Memory B cell (primary cell): ENCODE data around the gene TMEM121B.

Experiments
- ATAC-seq: fragments of 150-1000 bp; cut with Tn5 transposase; 2 replicates; pipeline ENCODE4 v1.10.0; 2021; ENCODE audit warnings: low read depth, mild to moderate bottlenecking, moderate library complexity
- DNase-seq, 2 donors: peaks; one replicate each; pipeline ENCODE4 v3.0.0; 2022; ENCODE audit warnings: low spot score in 2 of 2
- H3K27ac Mint-ChIP-seq: one replicate; pipeline ENCODE4 v1.8.0; 2022; ENCODE audit warnings: mild to moderate bottlenecking, moderate library complexity, mixed read lengths
- H3K27me3 Mint-ChIP-seq: one replicate; pipeline ENCODE4 v1.8.0; 2022; ENCODE audit warnings: mixed read lengths
- H3K36me3 Mint-ChIP-seq: one replicate; pipeline ENCODE4 v1.8.0; 2022; ENCODE audit warnings: mild to moderate bottlenecking, mixed read lengths
- H3K4me1 Mint-ChIP-seq: one replicate; pipeline ENCODE4 v1.8.0; 2022; ENCODE audit warnings: mixed read lengths
- H3K4me3 Mint-ChIP-seq: one replicate; pipeline ENCODE4 v1.8.0; 2022; ENCODE audit warnings: mild to moderate bottlenecking, moderate library complexity, mixed read lengths
- H3K9me3 Mint-ChIP-seq: one replicate; pipeline ENCODE4 v1.8.0; 2022; ENCODE audit warnings: mixed read lengths

Gene TMEM121B

DNA sequence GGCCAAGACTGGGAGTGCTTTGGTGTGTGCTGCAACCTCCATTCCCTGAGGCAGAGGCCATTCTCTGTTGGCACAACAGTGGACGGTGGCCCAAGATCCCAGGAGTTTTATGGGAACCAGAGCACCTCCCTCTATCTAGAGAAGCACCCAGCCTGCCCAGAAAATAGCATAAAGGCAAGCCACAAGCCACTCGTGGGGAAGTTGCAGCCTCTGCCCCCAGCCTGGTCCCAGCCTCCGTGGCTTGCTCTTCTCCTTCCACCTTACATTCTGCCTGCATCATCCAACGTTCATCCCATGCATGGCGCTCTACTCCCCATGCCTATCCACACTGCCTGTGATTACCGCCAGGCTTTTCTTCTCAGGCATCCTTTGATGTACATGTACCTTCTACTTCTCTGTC, 20.5 kb downstream of the TMEM121B start:
- ATAC-seq, result no peak
- DNase-seq, result no peak
- H3K27me3 Mint-ChIP-seq, result no peaks in the 10 kb centered on the region
- H3K4me1 Mint-ChIP-seq, result peaks cover 15% of the 10 kb centered on the region
- no peaks in the 10 kb centered on the region for H3K9me3 Mint-ChIP-seq
- no peak overlapping the region for H3K27ac Mint-ChIP-seq
- peaks cover 37% of the 10 kb centered on the region for H3K36me3 Mint-ChIP-seq
- H3K4me3 Mint-ChIP-seq, result no peak overlapping the region

DNA sequence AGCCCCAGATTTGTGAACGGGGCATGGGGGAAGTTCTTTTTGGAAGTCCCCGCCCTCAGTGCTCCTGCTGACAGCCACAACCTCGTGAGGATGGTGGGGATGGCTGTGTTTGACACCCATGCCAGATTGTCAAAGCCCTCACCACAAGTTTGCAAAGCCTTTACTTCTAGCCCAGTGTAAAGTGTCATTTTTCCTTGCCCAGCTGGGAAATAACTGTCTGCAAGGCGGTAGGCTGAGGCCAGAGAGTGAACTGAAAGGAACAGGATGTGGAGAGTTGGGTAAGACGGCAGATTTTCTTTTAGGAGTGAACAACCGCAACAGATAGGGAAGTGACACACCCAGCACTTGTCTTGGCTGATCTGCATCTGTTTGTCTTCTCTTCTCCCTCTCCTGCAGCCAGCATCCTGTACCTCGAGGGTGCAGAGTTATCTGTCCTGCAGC, 22.8 kb downstream of the TMEM121B start:
- Mint-ChIP-seq H3K27ac (peak overlapping the region; percentile 35), H3K36me3 (peaks cover 33% of the 10 kb centered on the region), H3K9me3 (no peaks in the 10 kb centered on the region), H3K4me1 (peaks cover 17% of the 10 kb centered on the region), H3K27me3 (no peaks in the 10 kb centered on the region), H3K4me3 (no peak overlapping the region)
- peak; percentile 64 for ATAC-seq
- no peak for DNase-seq

DNA sequence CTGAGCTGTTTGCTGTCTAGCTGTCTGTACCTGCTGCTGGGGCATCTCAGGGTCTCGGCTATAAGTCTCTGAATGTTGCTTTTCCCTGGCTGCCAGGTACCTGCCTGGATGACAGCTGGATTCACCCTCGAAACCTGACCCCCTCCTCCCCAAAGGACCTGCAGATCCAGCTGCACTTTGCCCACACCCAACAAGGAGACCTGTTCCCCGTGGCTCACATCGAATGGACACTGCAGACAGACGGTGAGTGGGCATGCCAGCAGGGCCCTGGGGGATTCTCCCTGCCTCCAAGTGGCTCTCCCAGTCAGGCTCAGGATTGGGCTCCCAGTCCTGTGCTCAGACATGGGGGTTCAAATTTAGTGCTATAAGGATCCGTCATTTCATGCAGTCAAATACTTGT, 23.5 kb downstream of the TMEM121B start:
- Mint-ChIP-seq H3K27ac (peak overlapping the region; percentile 35), H3K4me1 (peaks cover 16% of the 10 kb centered on the region), H3K27me3 (no peaks in the 10 kb centered on the region), H3K9me3 (no peaks in the 10 kb centered on the region), H3K36me3 (peaks cover 30% of the 10 kb centered on the region), H3K4me3 (no peak overlapping the region)
- ATAC-seq, result no peak
- no peak for DNase-seq

DNA sequence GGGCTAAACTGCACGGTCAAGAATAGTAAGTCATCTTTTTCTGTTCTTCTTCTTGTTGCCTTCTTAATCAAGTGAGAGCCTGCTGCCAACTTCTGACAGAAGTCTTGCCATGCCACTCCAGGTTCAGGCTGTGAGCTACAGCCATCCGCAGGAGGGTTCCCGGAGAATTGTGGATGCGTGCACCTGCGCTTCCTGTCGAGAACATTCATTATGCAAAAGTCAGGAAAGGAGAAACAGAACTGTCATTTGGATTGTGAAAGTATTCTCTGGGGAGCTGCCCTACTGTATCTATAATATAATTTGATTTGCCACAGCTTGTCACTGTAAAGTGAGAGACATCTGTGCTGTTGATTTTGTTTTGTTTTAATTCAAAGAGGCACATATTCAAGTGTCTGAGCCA, 24.1 kb downstream of the TMEM121B start:
- Mint-ChIP-seq H3K36me3 (peaks cover 25% of the 10 kb centered on the region), H3K4me3 (no peak overlapping the region), H3K9me3 (no peaks in the 10 kb centered on the region), H3K27me3 (no peaks in the 10 kb centered on the region), H3K27ac (no peak overlapping the region), H3K4me1 (peaks cover 16% of the 10 kb centered on the region)
- ATAC-seq, result no peak
- DNase-seq, result no peak

DNA sequence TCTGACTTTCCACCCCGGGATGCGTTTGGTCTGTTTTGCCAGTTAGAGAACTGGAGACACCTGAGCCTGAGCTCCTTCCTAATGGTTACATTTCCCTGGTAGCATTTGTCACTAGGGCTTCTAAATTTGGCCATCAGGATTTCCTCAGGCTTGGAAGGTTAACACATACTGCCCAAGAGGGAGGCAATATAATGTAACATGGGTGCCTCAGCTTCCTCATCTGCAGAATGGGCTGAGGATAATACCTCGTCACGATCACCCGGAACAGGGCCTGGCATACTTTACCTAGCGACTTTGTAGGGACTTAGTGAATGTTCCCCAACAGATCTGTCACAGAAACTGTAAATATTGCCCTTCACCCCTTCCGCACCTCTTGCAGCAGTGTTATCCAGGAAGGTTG, 25.1 kb downstream of the TMEM121B start:
- peaks cover 16% of the 10 kb centered on the region for H3K4me1 Mint-ChIP-seq
- H3K27ac Mint-ChIP-seq, result no peak overlapping the region
- no peak for DNase-seq
- H3K36me3 Mint-ChIP-seq, result peaks cover 17% of the 10 kb centered on the region
- no peak overlapping the region for H3K4me3 Mint-ChIP-seq
- no peak for ATAC-seq
- H3K27me3 Mint-ChIP-seq, result no peaks in the 10 kb centered on the region
- no peaks in the 10 kb centered on the region for H3K9me3 Mint-ChIP-seq

DNA sequence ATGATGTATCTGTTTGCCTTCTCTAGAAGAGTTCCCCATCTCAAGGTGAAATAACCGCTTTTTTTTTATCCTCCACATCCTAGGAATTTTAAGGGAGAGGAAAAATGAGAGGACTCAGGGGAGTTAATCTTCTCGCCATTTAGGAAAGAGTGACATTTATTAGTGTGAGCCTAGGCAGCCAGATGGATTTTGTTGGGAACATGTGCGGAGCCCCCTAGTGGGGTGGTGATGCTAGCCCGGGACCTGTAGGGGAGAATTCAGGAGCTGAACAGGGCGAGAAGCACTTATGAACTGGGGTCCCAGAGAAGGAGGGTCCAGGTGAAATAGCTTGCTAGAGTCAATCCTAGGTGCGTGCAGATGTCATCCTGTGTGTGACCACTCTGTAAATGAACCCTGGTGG, 25.6 kb downstream of the TMEM121B start:
- H3K4me1 Mint-ChIP-seq, result peaks cover 19% of the 10 kb centered on the region
- H3K27ac Mint-ChIP-seq, result no peak overlapping the region
- H3K4me3 Mint-ChIP-seq, result no peak overlapping the region
- H3K27me3 Mint-ChIP-seq, result no peaks in the 10 kb centered on the region
- peaks cover 14% of the 10 kb centered on the region for H3K36me3 Mint-ChIP-seq
- DNase-seq (no peak), ATAC-seq (no peak)
- no peaks in the 10 kb centered on the region for H3K9me3 Mint-ChIP-seq

DNA sequence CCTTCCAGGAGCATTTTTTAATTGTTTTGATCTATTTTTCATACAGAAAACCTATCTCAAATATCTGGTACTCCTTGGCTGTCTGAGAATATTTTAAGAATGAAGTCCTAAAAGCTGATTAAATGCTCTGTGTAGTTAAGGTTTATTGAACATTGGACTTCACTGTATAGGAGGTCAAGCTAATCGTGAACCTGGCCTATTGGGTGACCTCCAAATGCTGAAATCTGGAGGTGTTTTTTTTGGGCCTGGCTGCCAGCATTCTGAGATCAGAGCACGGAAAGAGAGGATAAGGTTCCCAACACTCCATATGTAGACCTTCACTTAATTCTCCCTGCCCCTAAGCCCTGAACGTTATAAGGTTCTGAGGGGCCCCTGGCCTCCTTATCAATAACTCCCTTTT, 28.1 kb downstream of the TMEM121B start:
- DNase-seq (no peak), ATAC-seq (no peak)
- no peaks in the 10 kb centered on the region for H3K9me3 Mint-ChIP-seq
- no peaks in the 10 kb centered on the region for H3K27me3 Mint-ChIP-seq
- H3K27ac Mint-ChIP-seq, result no peak overlapping the region
- H3K4me3 Mint-ChIP-seq, result no peak overlapping the region
- peaks cover 3% of the 10 kb centered on the region for H3K36me3 Mint-ChIP-seq
- peaks cover 15% of the 10 kb centered on the region for H3K4me1 Mint-ChIP-seq

DNA sequence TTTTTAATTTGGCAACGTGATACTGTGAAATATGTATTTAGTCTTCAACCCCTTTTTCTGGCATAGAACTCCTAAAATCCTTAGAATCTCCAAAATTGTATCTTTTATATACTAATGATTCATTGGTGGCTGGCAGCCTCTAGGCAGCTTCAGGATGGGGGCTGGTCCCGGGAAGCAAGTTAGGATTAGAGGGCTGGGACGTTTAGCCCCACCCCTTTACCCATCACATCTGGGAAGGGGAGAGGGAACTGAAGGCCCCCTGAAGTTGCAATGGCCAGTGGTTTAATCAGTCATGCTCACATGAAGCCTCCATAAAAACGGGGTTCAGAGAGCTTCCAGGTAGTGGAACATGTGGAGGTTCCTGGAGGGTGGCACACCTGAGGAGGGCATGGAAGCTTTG, 29.3 kb downstream of the TMEM121B start:
- Mint-ChIP-seq H3K27me3 (no peaks in the 10 kb centered on the region), H3K4me1 (peaks cover 20% of the 10 kb centered on the region), H3K9me3 (no peaks in the 10 kb centered on the region), H3K36me3 (no peaks in the 10 kb centered on the region), H3K4me3 (no peak overlapping the region), H3K27ac (no peak overlapping the region)
- DNase-seq, result no peak
- no peak for ATAC-seq

DNA sequence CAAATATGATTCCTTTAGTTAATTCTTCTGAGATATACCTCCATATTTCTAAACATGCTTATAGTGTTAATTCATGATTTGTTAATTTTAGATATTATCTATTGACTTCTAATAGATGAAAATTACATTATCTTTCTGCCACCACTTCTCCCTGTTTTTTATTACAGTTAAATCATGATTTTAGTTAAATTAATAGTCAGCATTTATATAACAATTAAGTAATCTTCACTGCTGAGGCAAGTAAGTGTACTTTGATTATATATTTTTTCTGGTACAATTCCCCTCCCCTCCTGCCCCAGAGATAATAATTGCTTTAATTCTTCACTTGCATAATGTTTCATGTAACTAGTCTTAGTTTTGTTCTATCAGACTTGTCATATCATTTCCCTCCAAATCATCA, 30.6 kb downstream of the TMEM121B start:
- no peak for DNase-seq
- Mint-ChIP-seq H3K9me3 (no peaks in the 10 kb centered on the region), H3K4me1 (peaks cover 30% of the 10 kb centered on the region), H3K36me3 (no peaks in the 10 kb centered on the region), H3K4me3 (no peak overlapping the region), H3K27ac (no peak overlapping the region), H3K27me3 (no peaks in the 10 kb centered on the region)
- no peak for ATAC-seq

DNA sequence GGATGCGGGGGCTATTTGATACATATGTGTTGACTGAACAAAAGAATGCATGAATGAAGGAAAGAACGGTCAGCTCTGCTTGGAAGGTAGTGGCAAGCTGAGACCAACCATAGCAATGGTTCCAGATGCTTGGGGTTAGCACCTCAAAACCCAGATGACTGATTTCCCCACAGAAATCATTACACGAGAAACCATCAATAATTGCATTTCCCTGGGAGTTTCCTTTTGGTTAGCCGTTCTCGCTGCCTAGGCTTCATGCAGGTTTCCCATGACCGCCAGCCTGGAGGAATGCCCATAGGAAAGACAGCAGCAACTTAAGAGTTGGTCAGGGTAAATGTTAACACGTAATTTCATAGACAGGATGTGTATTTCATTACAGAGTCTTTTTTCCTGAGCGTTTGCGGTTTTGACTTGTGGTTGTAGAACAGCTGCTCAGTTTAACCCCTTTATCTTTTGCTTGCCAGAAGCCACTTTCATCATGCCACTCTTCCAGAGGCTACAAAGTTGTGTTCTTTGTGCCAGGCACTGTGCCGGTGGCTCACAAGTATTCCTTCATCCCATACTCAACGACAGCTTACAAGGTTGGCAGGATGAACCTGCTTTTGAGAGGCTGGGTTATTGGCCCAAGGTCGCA, 33.5 kb downstream of the TMEM121B start:
- peak; percentile 10 for ATAC-seq
- no peaks in the 10 kb centered on the region for H3K36me3 Mint-ChIP-seq
- no peaks in the 10 kb centered on the region for H3K27me3 Mint-ChIP-seq
- peak overlapping the region; percentile 55 for H3K27ac Mint-ChIP-seq
- no peaks in the 10 kb centered on the region for H3K9me3 Mint-ChIP-seq
- DNase-seq, result no peak
- H3K4me3 Mint-ChIP-seq, result peak overlapping the region; percentile 66
- peaks cover 40% of the 10 kb centered on the region for H3K4me1 Mint-ChIP-seq

DNA sequence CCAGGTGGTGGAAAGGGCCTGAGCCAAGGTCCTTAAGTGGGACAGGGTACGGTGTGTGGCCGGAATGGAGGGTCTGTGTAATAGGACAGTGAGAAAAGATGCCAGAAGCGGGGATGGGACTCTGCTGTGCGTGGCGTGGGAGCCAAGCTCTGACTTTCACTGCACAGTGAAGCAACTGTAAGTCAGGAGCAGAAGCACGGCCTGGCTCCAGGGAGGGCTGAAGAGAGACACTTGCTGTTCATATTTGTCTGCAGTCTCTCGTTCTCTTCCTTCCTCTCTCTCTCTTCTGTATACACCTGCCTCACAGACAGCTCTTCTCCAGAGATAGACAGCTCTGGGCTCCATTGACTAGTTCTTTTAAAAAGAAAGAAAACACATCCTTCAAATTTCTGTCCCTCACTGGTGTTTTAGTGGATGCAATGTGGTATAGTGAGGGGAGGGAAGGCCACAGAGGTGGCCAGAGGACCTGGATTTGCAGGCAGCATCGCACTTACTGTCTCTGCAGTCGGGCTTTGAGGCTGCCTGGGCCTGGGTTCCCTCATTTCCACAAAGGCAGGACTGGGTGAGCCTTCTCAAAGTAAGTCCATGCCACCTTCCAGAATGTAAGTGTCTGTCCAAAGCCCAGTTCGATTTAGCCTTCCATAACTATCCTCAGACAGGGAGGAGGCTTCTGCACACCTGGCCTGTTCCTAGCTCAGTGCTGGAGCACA, 34.2 kb downstream of the TMEM121B start:
- Mint-ChIP-seq H3K36me3 (no peaks in the 10 kb centered on the region), H3K9me3 (no peaks in the 10 kb centered on the region), H3K4me3 (peak overlapping the region; percentile 57), H3K27ac (no peak overlapping the region), H3K27me3 (no peaks in the 10 kb centered on the region), H3K4me1 (peaks cover 40% of the 10 kb centered on the region)
- no peak for DNase-seq
- no peak for ATAC-seq

DNA sequence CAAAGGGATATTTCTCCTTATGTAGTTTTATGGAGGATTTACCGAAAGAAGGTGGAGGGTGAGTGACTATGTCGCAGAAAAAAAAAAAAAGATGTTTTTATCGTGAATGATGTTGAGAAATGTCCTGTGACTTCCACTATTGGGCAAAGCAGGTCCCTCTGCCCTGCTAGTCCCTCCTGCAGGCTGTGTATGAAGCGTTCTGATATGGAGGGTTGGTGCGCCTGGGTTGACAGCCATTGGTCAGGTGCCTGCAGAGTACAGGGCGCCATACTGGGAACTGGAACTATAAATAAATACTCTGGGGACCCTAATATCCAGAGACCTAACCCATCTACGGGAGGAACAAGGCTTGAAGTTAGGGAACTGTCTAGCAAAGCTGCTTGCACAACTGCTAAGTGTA, 34.9 kb downstream of the TMEM121B start:
- no peaks in the 10 kb centered on the region for H3K9me3 Mint-ChIP-seq
- H3K27me3 Mint-ChIP-seq, result no peaks in the 10 kb centered on the region
- peak overlapping the region; percentile 17 for H3K27ac Mint-ChIP-seq
- H3K4me3 Mint-ChIP-seq, result peak overlapping the region; percentile 89
- no peak for ATAC-seq
- H3K36me3 Mint-ChIP-seq, result no peaks in the 10 kb centered on the region
- no peak for DNase-seq
- peaks cover 40% of the 10 kb centered on the region for H3K4me1 Mint-ChIP-seq

DNA sequence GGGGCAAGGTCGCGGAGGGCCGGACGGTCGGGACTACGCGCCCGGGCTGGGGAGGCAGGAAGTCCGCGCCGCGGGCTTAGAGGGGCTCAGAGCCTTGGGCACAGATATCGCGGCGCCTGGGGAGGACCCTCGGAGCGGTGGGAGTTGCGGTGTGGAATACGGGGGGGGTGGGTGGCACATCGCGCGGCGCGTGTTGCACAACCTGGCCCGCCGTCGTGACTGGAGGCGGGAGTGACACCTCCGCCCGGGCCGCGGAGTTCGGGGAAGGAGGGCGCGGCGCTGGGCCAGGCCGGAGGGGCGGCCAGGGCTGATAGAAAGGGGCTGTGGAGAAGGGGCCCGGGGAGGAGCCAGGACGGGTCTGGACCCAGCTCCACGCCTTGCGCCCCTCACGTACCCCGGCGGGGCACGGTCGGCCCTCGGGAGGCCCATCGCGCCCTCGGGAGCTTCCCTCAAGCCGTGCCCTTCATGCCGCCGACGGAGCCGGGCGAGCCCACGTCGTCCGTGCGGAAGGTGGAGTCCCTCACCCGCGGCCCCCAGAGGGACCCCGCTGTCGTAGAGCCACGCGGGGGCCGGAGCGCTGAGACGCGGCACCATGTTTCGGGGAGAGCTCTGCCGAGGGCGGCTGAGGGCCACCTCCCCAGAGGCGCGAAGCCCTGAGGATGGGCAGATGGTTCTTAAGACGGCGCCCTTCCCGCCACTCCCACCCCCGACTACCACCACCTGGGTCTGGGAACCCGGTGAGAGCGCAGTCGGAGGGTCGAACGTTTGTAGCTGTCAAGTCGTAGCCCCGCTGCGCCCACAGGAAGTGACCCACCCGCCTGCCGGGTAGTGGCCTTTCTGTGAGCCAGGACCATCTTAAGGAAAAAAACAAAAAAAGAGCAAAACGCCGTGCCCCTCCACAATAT, 35.6 kb downstream of the TMEM121B start:
- peak; percentile 6 for ATAC-seq
- DNase-seq, result peak; percentile 16 to 29
- Mint-ChIP-seq H3K4me3 (peak overlapping the region; percentile 89), H3K36me3 (no peaks in the 10 kb centered on the region), H3K27me3 (no peaks in the 10 kb centered on the region), H3K4me1 (peaks cover 36% of the 10 kb centered on the region), H3K9me3 (no peaks in the 10 kb centered on the region), H3K27ac (peak overlapping the region; percentile 88)
